Activated CD4-positive, alpha-beta T cell treated with anti-CD3 and anti-CD28 coated beads for 36 hours (primary cell): ENCODE results near the gene RASGEF1B. TPM values are rescaled to one million over a fixed set of nuclear protein-coding genes. Genes with fewer than 3 reads are reported as not detected.
A peak's percentile ranks its signal among the peaks of the same experiment; 100 is the strongest.

ENCODE experiments used
- ATAC-seq: fragments of 200-7000 bp; cut with Tn5 transposase; one replicate; pipeline ENCODE4 v1.10.0; 2021; ENCODE audit warnings: mild to moderate bottlenecking, moderate library complexity
- CTCF ChIA-PET: fragments of 350-600 bp; sonication (Branson Sonifier 250); formaldehyde crosslinking; loops from one replicate; lab custom pipeline; 2021; ENCODE audit warnings: antibody characterized with exemption; lab: Charles Lee
- POLR2A ChIA-PET: fragments of 350-600 bp; sonication (Branson Sonifier 250); formaldehyde crosslinking; loops from one replicate; lab custom pipeline; 2021; ENCODE audit warnings: antibody characterized with exemption, inconsistent platforms; lab: Charles Lee
- DNase-seq: peaks from one replicate; pipeline ENCODE4 v3.0.0-alpha.2; 2020
- H3K27ac Mint-ChIP-seq: one replicate; pipeline ENCODE4 v1.8.0; 2021; ENCODE audit warnings: mixed read lengths
- H3K27me3 Mint-ChIP-seq: one replicate; pipeline ENCODE4 v1.8.0; 2021; ENCODE audit warnings: mixed read lengths
- H3K36me3 Mint-ChIP-seq: one replicate; pipeline ENCODE4 v1.8.0; 2021; ENCODE audit warnings: low read depth, mixed read lengths
- H3K4me1 Mint-ChIP-seq: one replicate; pipeline ENCODE4 v1.8.0; 2021; ENCODE audit warnings: mixed read lengths
- H3K4me3 Mint-ChIP-seq: one replicate; pipeline ENCODE4 v1.8.0; 2021; ENCODE audit warnings: mild to moderate bottlenecking, moderate library complexity, mixed read lengths
- H3K9me3 Mint-ChIP-seq: one replicate; pipeline ENCODE4 v1.8.0; 2021; ENCODE audit warnings: low read depth, mixed read lengths
- intact Hi-C, 2 experiments: fragments of 100-400 bp; cut with DNase I in 1 of 2; cut with micrococcal nuclease in 1 of 2; formaldehyde crosslinking; loops; one replicate each; pipeline versions ENCODE4 v1.14.2 to v1.15.1; 2022 to 2024; cut with DNase I, micrococcal nuclease
- total RNA-seq, 2 experiments: library from RNA; stranded (reverse); gene quantifications; one replicate each; pipeline ENCODE4 v1.2.3, GENCODE V29; 2021

RASGEF1B gene
- total RNA-seq, 2 experiments from 2014 or later = 3.4 to 4.0 TPM

DNA sequence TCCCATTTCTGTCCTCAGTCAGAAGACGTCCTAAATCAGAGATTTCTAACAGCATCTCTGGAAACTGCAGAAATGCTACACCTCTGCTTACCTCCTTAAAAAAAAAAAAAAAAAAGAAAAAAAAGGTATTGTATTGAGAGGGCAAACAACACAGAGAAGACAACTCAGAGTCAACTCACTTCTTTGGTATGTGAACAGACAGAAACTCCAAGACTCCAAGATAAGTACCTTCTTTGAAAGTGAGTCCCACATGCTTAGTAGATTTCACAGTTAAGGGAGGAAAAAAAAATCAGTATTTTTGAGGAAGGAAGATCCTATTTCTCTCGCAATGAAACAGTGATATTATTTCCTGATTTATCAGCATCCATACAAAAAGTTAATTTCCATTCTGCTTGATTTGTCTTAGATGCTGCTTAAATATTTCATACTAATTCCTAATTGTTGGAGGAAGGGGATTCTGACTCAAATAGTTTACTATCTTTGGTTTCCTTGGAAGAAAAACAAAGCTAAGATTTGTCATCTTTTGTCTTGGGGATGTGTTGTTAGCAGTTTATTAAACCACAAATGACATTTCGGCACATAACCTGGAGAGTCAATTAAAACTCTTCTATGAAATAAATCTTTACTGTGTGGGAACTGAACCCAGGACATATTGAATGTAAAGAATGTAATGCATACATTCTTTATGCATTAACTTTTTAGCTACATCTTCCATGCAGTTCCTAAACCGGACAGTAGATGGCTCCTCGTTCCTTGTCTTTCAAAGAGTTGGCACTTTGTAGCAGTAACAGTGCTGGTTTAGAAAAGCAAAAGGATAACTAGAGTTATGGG, 4.7 kb downstream of the RASGEF1B start:
- no peak for ATAC-seq
- Mint-ChIP-seq H3K27me3 (no peaks in the 10 kb centered on the region), H3K9me3 (no peaks in the 10 kb centered on the region), H3K4me1 (peaks cover 44% of the 10 kb centered on the region), H3K4me3 (no peak overlapping the region), H3K36me3 (no peaks in the 10 kb centered on the region), H3K27ac (no peak overlapping the region)
- DNase-seq = peak; percentile 84
- ChIA-PET POLR2A (interaction anchor here (0.7 kb wide), 1 partner anchor 104 kb away, joined by 3 read pairs; no protein-coding TSS in a partner anchor), CTCF (interaction anchor here (0.6 to 3.9 kb wide), 49 partner anchors 8 to 801 kb away, joined by 3 to 47 read pairs (median 3); no protein-coding TSS in a partner anchor)
- intact Hi-C loops = loop anchor here (1.0 to 10.0 kb wide), 8 partner anchors 60 to 802 kb away; no protein-coding TSS in a partner anchor

DNA sequence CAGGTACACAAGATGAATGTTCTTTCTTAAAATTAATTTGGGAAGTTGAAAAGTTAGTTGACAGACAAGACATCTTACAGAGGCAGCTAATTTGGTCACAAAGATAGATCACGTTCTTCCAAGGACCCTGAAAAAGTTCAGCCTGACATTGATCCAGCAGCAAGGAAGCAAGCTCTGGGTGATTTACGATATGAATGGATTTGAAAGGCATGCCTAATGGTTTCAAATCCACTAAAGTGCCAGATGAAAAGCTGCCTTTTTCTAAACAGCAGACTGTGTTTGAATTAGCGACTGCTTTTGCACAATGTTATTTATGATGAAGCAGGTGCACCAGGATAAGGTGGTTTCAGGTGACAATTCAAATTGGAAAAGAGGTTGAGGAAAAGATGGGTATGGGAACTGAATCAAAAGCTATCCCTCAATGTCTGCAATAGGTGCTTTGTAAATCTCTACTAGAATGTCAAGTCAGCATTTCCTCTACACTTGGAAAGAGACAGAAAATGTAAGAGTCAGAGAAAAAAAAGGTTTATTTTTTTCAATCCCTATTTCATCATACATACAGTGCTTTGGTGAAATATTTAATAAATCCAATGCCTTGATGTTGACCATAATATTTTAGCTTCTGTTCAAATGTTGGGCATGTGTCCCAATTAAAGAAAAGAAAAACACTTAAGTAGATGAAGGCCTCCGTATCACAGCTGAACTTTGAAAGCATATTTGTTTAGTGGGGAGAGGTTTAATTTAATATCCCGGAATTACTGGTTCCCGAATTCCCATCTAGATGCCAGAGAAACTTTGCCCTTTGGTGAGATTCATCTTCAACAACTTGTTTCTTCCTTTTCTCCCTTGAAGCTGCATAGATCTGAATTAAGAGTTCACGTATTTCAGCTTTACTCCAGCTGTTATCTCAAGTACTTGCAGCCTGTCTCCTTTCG, 6.0 kb downstream of the RASGEF1B start:
- intact Hi-C loops = loop anchor here (2.0 to 10.0 kb wide), 5 partner anchors 58 to 803 kb away; no protein-coding TSS in a partner anchor
- no peak for ATAC-seq
- Mint-ChIP-seq H3K36me3 (no peaks in the 10 kb centered on the region), H3K4me1 (peaks cover 49% of the 10 kb centered on the region), H3K4me3 (no peak overlapping the region), H3K27ac (no peak overlapping the region), H3K27me3 (no peaks in the 10 kb centered on the region), H3K9me3 (no peaks in the 10 kb centered on the region)
- DNase-seq = no peak
- POLR2A ChIA-PET = no interaction called here
- CTCF ChIA-PET = interaction anchor here (0.6 to 3.9 kb wide), 12 partner anchors 45 to 803 kb away, joined by 3 to 47 read pairs (median 4); no protein-coding TSS in a partner anchor

GRCh38 chr4:81460834-81461233, 10.9 kb downstream of the RASGEF1B start:
- ATAC-seq (no peak), DNase-seq (no peak)
- peaks cover 31% of the 10 kb centered on the region for H3K4me1 Mint-ChIP-seq
- intact Hi-C loops = loop anchor here in 1 of 2 experiments (10.0 kb wide), 1 partner anchor 454 kb away; no protein-coding TSS in a partner anchor
- ChIA-PET CTCF (interaction anchor here (1.5 kb wide), 1 partner anchor 384 kb away, joined by 4 read pairs; no protein-coding TSS in a partner anchor), POLR2A (no interaction called here)
- H3K4me3 Mint-ChIP-seq = no peak overlapping the region
- H3K27ac Mint-ChIP-seq = no peak overlapping the region
- H3K36me3 Mint-ChIP-seq = peaks cover 14% of the 10 kb centered on the region
- H3K9me3 Mint-ChIP-seq = no peaks in the 10 kb centered on the region
- H3K27me3 Mint-ChIP-seq = no peaks in the 10 kb centered on the region

- Mint-ChIP-seq H3K36me3 (peaks cover 17% of the 10 kb centered on the region), H3K4me1 (peaks cover 32% of the 10 kb centered on the region), H3K27ac (no peak overlapping the region), H3K27me3 (no peaks in the 10 kb centered on the region), H3K4me3 (no peak overlapping the region), H3K9me3 (no peaks in the 10 kb centered on the region)
- DNase-seq (no peak), ATAC-seq (no peak)
- CTCF ChIA-PET = interaction anchor here (1.5 kb wide), 1 partner anchor 384 kb away, joined by 4 read pairs; no protein-coding TSS in a partner anchor
- intact Hi-C loops = loop anchor here in 1 of 2 experiments (10.0 kb wide), 1 partner anchor 455 kb away; no protein-coding TSS in a partner anchor
- POLR2A ChIA-PET = no interaction called here
Observed at GRCh38 chr4:81460191-81460701, 11.5 kb downstream of the RASGEF1B start.

- CTCF ChIA-PET = interaction anchor here (1.5 to 1.9 kb wide), 2 partner anchors 8 to 385 kb away, joined by 4 to 11 read pairs; no protein-coding TSS in a partner anchor
- H3K27me3 Mint-ChIP-seq = no peaks in the 10 kb centered on the region
- ATAC-seq (no peak), DNase-seq (no peak)
- H3K4me1 Mint-ChIP-seq = peaks cover 39% of the 10 kb centered on the region
- intact Hi-C loops = no loop called here
- POLR2A ChIA-PET = no interaction called here
- H3K4me3 Mint-ChIP-seq = no peak overlapping the region
- no peaks in the 10 kb centered on the region for H3K9me3 Mint-ChIP-seq
- H3K36me3 Mint-ChIP-seq = peaks cover 20% of the 10 kb centered on the region
- H3K27ac Mint-ChIP-seq = no peak overlapping the region
Observed at GRCh38 chr4:81459228-81459627, 12.5 kb downstream of the RASGEF1B start.

- peaks cover 26% of the 10 kb centered on the region for H3K36me3 Mint-ChIP-seq
- ChIA-PET POLR2A (no interaction called here), CTCF (interaction anchor here (1.9 kb wide), 1 partner anchor 10 kb away, joined by 11 read pairs; no protein-coding TSS in a partner anchor)
- intact Hi-C loops = no loop called here
- ATAC-seq (no peak), DNase-seq (no peak)
- no peak overlapping the region for H3K4me3 Mint-ChIP-seq
- peaks cover 37% of the 10 kb centered on the region for H3K4me1 Mint-ChIP-seq
- no peak overlapping the region for H3K27ac Mint-ChIP-seq
- no peaks in the 10 kb centered on the region for H3K9me3 Mint-ChIP-seq
- H3K27me3 Mint-ChIP-seq = no peaks in the 10 kb centered on the region
Observed at GRCh38 chr4:81457921-81458520, 13.7 kb downstream of the RASGEF1B start.

DNA sequence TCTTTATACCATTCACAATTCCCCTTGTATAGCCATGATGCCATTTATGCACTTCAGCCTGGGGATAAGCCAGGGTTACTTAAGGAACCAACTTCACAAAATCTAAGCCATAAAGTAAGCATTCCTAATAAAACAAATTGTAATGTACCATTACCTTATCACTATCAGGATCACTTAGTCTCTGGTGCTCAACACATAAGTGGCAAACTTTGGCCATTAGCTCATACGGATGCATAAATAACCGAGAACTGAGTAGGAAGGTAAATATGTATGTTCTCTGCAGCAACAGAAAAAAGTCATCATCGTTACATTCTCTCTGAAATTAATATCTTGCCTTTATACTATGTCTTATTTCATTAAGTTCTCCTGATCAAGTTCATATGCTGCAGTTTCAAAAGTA, 14.4 kb downstream of the RASGEF1B start:
- Mint-ChIP-seq H3K9me3 (no peaks in the 10 kb centered on the region), H3K27me3 (no peaks in the 10 kb centered on the region), H3K36me3 (peaks cover 26% of the 10 kb centered on the region), H3K27ac (no peak overlapping the region), H3K4me1 (peaks cover 34% of the 10 kb centered on the region), H3K4me3 (no peak overlapping the region)
- intact Hi-C loops = no loop called here
- ATAC-seq (no peak), DNase-seq (no peak)
- ChIA-PET CTCF (no interaction called here), POLR2A (no interaction called here)

DNA sequence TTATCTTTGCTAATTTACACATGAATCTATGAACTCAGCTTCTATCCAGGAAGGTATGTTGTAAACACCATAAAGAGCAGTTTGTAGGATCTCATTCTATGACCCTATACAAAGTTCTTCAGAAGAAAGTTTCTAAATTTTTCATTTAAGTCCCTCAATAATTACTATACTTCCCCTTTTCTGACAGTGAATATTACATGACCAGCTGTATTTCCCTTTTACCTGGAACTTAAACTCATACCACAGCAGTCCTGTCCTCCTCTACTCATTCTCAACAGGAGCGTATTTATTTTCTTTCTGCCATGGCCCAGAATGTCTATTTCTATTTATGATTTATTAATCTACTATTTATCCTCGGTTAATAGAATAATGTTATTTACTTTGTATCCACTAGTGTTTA, 15.8 kb downstream of the RASGEF1B start:
- ChIA-PET POLR2A (no interaction called here), CTCF (interaction anchor here (0.6 to 1.5 kb wide), 3 partner anchors 12 to 811 kb away, joined by 3 read pairs; no protein-coding TSS in a partner anchor)
- peaks cover 26% of the 10 kb centered on the region for H3K36me3 Mint-ChIP-seq
- H3K27ac Mint-ChIP-seq = no peak overlapping the region
- no peaks in the 10 kb centered on the region for H3K9me3 Mint-ChIP-seq
- no peak overlapping the region for H3K4me3 Mint-ChIP-seq
- no peaks in the 10 kb centered on the region for H3K27me3 Mint-ChIP-seq
- ATAC-seq (no peak), DNase-seq (no peak)
- H3K4me1 Mint-ChIP-seq = peaks cover 26% of the 10 kb centered on the region
- intact Hi-C loops = loop anchor here in 1 of 2 experiments (2.0 kb wide), 1 partner anchor 49 kb away; no protein-coding TSS in a partner anchor

GRCh38 chr4:81454948-81455347, 16.8 kb downstream of the RASGEF1B start:
- Mint-ChIP-seq H3K4me3 (no peak overlapping the region), H3K27ac (peak overlapping the region; percentile 53), H3K27me3 (no peaks in the 10 kb centered on the region), H3K4me1 (peaks cover 18% of the 10 kb centered on the region), H3K36me3 (peaks cover 26% of the 10 kb centered on the region), H3K9me3 (no peaks in the 10 kb centered on the region)
- no peak for ATAC-seq
- DNase-seq = no peak
- POLR2A ChIA-PET = no interaction called here
- CTCF ChIA-PET = interaction anchor here (1.1 to 3.7 kb wide), 3 partner anchors 13 to 389 kb away, joined by 3 to 14 read pairs (median 3); no protein-coding TSS in a partner anchor
- intact Hi-C loops = loop anchor here in 1 of 2 experiments (2.0 kb wide), 1 partner anchor 48 kb away; no protein-coding TSS in a partner anchor

DNA sequence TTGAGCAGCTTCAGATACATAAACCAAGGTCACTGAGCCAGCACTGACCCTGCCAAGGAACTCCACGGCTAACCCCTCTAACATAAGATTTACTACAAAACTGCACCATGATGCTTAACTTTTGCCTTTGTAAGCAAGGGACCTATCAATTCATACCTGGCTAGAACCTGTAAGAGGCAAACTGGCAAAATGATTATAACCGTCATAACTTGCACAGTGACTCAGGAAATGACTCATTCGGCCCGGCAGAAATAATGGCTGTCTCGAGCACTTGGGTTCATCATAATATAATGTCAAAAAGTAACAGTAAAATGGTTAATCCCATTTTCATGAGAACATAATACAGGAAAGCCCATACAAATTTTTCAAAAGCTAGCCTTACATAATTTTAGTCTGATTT, 17.2 kb downstream of the RASGEF1B start:
- POLR2A ChIA-PET = no interaction called here
- intact Hi-C loops = loop anchor here in 1 of 2 experiments (2.0 kb wide), 1 partner anchor 48 kb away; no protein-coding TSS in a partner anchor
- no peaks in the 10 kb centered on the region for H3K9me3 Mint-ChIP-seq

More for the DNA sequence above, 17.2 kb downstream of the RASGEF1B start:
- CTCF ChIA-PET = interaction anchor here (3.7 kb wide), 1 partner anchor 13 kb away, joined by 14 read pairs; no protein-coding TSS in a partner anchor
- H3K4me1 Mint-ChIP-seq = peaks cover 18% of the 10 kb centered on the region
- H3K4me3 Mint-ChIP-seq = no peak overlapping the region
- peaks cover 26% of the 10 kb centered on the region for H3K36me3 Mint-ChIP-seq
- DNase-seq (peak; percentile 74), ATAC-seq (peak; percentile 96)
- H3K27ac Mint-ChIP-seq = peak overlapping the region; percentile 56
- no peaks in the 10 kb centered on the region for H3K27me3 Mint-ChIP-seq
